SK-N-SH (cell line): Measurements from ENCODE around the gene CHDH. TPM values are rescaled to one million over a fixed set of nuclear protein-coding genes. Genes with fewer than 3 reads are reported as not detected.

ENCODE experiments used
- CTCF ChIA-PET: fragments of 300-600, 350-600 bp; formaldehyde crosslinking; extraction: SDS; loops from one replicate; lab custom pipeline; 2021; lab: Yijun Ruan, JAX
- POLR2A ChIA-PET: fragments of 350-600 bp; sonication (Branson Sonifier 250); formaldehyde crosslinking; extraction: SDS; loops from one replicate; lab custom pipeline; 2020; ENCODE audit warnings: antibody characterized with exemption, inconsistent platforms; lab: Yijun Ruan, JAX
- DNase-seq: peaks from one replicate; pipeline ENCODE4 v3.0.0; 2012
- H2AFZ ChIP-seq: fragments of 200-600 bp; sonication (generic); 2 replicates; pipeline ENCODE4 v1.8.1; 2016; ENCODE audit warnings: antibody characterized with exemption, mild to moderate bottlenecking, low read depth
- H3F3A ChIP-seq: fragments of 200-600 bp; sonication (generic); replicated peaks from 2 replicates; pipeline ENCODE3; 2016; ENCODE audit warnings: antibody characterized with exemption, mild to moderate bottlenecking; ENCODE audit not compliant: insufficient read depth
- H3K27ac ChIP-seq, 2 experiments: fragments of 200-500 bp in 1 of 2; fragments of 200-600 bp in 1 of 2; sonication (Bioruptor generic) in 1 of 2; sonication (generic), shearing (Covaris generic) in 1 of 2; 2 replicates each; pipeline versions ENCODE4 v1.5.1 to v1.6.1; 2014 to 2016; ENCODE audit warnings: low read depth in 2 of 2, inconsistent platforms in 1 of 2, low read length in 1 of 2, mild to moderate bottlenecking in 1 of 2, mixed read lengths in 1 of 2
- H3K27me3 ChIP-seq: fragments of 200-600 bp; sonication (generic), shearing (Covaris generic); 2 replicates; pipeline ENCODE4 v1.6.1; 2016; ENCODE audit warnings: mixed run types; ENCODE audit not compliant: insufficient read depth
- H3K36me3 ChIP-seq, 2 experiments: fragments of 200-500 bp in 1 of 2; fragments of 200-600 bp in 1 of 2; sonication (Bioruptor generic) in 1 of 2; sonication (generic) in 1 of 2; replicated peaks in 1 of 2; 2 replicates each; pipeline versions ENCODE3 to v1.5.1; 2014 to 2016; ENCODE audit warnings: low read length in 1 of 2, mild to moderate bottlenecking in 1 of 2; ENCODE audit not compliant: insufficient read depth in 2 of 2, control insufficient read depth in 1 of 2
- H3K4me1 ChIP-seq, 2 experiments: fragments of 200-500 bp in 1 of 2; fragments of 200-600 bp in 1 of 2; sonication (Bioruptor generic) in 1 of 2; sonication (generic), shearing (Covaris generic) in 1 of 2; 2 replicates each; pipeline versions ENCODE4 v1.5.1 to v1.6.1; 2014 to 2016; ENCODE audit warnings: low read depth in 1 of 2, low read length in 1 of 2, mixed run types in 1 of 2; ENCODE audit not compliant: insufficient read depth in 2 of 2, control insufficient read depth in 1 of 2
- H3K4me2 ChIP-seq: fragments of 200-600 bp; sonication (generic), shearing (Covaris generic); 2 replicates; pipeline ENCODE4 v1.6.1; 2017; ENCODE audit warnings: mixed run types
- H3K4me3 ChIP-seq, 2 experiments: fragments of 200-500 bp in 1 of 2; fragments of 200-600 bp in 1 of 2; sonication (Bioruptor generic) in 1 of 2; sonication (generic), shearing (Covaris generic) in 1 of 2; 2 replicates each; pipeline versions ENCODE4 v1.5.1 to v1.8.1; 2014 to 2016; ENCODE audit warnings: low read depth in 2 of 2, inconsistent platforms in 1 of 2, low read length in 1 of 2, mild to moderate bottlenecking in 1 of 2, mixed read lengths in 1 of 2, moderate library complexity in 1 of 2
- H3K79me2 ChIP-seq: fragments of 200-600 bp; sonication (generic); 2 replicates; pipeline ENCODE4 v1.8.1; 2017; ENCODE audit warnings: mild to moderate bottlenecking; ENCODE audit not compliant: insufficient read depth
- H3K9ac ChIP-seq: fragments of 200-600 bp; sonication (generic); 2 replicates; pipeline ENCODE4 v1.6.1; 2017; ENCODE audit warnings: mixed run types
- H3K9me2 ChIP-seq: fragments of 200-600 bp; sonication (generic); 2 replicates; pipeline ENCODE4 v1.6.1; 2017; ENCODE audit warnings: mixed run types
- H3K9me3 ChIP-seq: fragments of 200-600 bp; sonication (generic); 2 replicates; pipeline ENCODE4 v1.6.1; 2017; ENCODE audit warnings: mixed run types, mild to moderate bottlenecking, moderate library complexity
- H4K20me1 ChIP-seq: fragments of 200-600 bp; sonication (generic); 2 replicates; pipeline ENCODE4 v1.6.1; 2017; ENCODE audit warnings: mild to moderate bottlenecking, mixed run types; ENCODE audit not compliant: insufficient read depth
- CTCF ChIP-seq: fragments of 200-600 bp; sonication (generic); IDR thresholded peaks from 2 replicates; pipeline ENCODE4 v1.6.1; 2017; ENCODE audit warnings: antibody characterized with exemption, mild to moderate bottlenecking, moderate library complexity
- EZH2phosphoT487 ChIP-seq: fragments of 200-600 bp; sonication (generic); IDR thresholded peaks from 2 replicates; pipeline ENCODE4 v1.6.1; 2017; ENCODE audit warnings: low read depth, mixed run types, mild to moderate bottlenecking, antibody characterized with exemption, moderate library complexity, borderline replicate concordance
- FOSL2 ChIP-seq: IDR thresholded peaks from 2 replicates; pipeline ENCODE4 v1.4.0; 2012; ENCODE audit warnings: low read depth, mild to moderate bottlenecking, moderate library complexity, borderline replicate concordance
- FOXJ3 ChIP-seq: sonication (generic); formaldehyde crosslinking; IDR thresholded peaks from 2 replicates; pipeline ENCODE4 v1.5.1; 2020; ENCODE audit warnings: mild to moderate bottlenecking, missing genetic modification reagents
- GABPA ChIP-seq: IDR thresholded peaks from 2 replicates; pipeline ENCODE4 v1.4.0; 2012; ENCODE audit warnings: low read depth, mild to moderate bottlenecking
- GATA2 ChIP-seq: sonication (generic); formaldehyde crosslinking; IDR thresholded peaks from 2 replicates; pipeline ENCODE4 v1.5.0; 2020; ENCODE audit warnings: mild to moderate bottlenecking, missing genetic modification reagents
- NRF1 ChIP-seq: IDR thresholded peaks from 2 replicates; pipeline ENCODE4 v1.6.1; 2012; ENCODE audit warnings: low read depth, mild to moderate bottlenecking, low read length
- PBX3 ChIP-seq: IDR thresholded peaks from 2 replicates; pipeline ENCODE4; 2012
- RCOR1 ChIP-seq: fragments of 150-350 bp; IDR thresholded peaks from 2 replicates; pipeline ENCODE4 v1.6.1; 2017; ENCODE audit warnings: antibody characterized with exemption, low read length
- SMC3 ChIP-seq: IDR thresholded peaks from 2 replicates; pipeline ENCODE4 v1.6.1; 2012; ENCODE audit warnings: low read depth, low read length, improper control_type of control experiment
- ZBTB33 ChIP-seq: IDR thresholded peaks from 2 replicates; pipeline ENCODE4 v1.4.0; 2012; ENCODE audit warnings: low read depth, borderline replicate concordance
- WGBS: methylation state at CpG from one replicate; pipeline ENCODE4 v1.1.6; 2017; ENCODE audit warnings: low lambda C conversion rate; 5-methylcytosine and 5-hydroxymethylcytosine counted together
- polyA plus RNA-seq, 3 experiments: library from polyadenylated mRNA; depleted of rRNA; stranded (reverse); fragments of >200 nt; gene quantifications; 2 replicates each; pipeline ENCODE4 v1.2.3, GENCODE V29; 2012

CHDH gene
- polyA plus RNA-seq, 1 of the 3 experiments (the other 2 are of a cell fraction), result 0.33 TPM

- no peak for TF ChIP-seq ZBTB33
Observed at GRCh38 chr3:53835257-53835656, 11.0 kb downstream of the CHDH start (continued).

- ChIA-PET CTCF (no interaction called here), POLR2A (no interaction called here)
- no peak for DNase-seq
- no peaks in the 10 kb centered on the region for H3K9me3 ChIP-seq
- peaks cover 0 to 7% of the 10 kb centered on the region in 2 experiments; a peak in 1 of 4 replicates for H3K4me1 ChIP-seq
- no peak overlapping the region for H3K27ac ChIP-seq
- no peak overlapping the region for H3K9ac ChIP-seq
- H3K9me2 ChIP-seq, result no peaks in the 10 kb centered on the region
- TF ChIP-seq NRF1, result no peak
- no peak for TF ChIP-seq PBX3
- no peak for TF ChIP-seq GABPA
- no peak for TF ChIP-seq FOSL2
- no peak for TF ChIP-seq GATA2 (CRISPR knock-in tag)
- no peak for TF ChIP-seq CTCF
- TF ChIP-seq SMC3, result no peak
- no peak for TF ChIP-seq EZH2phosphoT487
- TF ChIP-seq FOXJ3 (CRISPR knock-in tag), result no peak
- TF ChIP-seq RCOR1, result no peak
- WGBS, result 68% methylated on average over 5 of the region's 6 CpGs
- H3F3A ChIP-seq, result no peaks in the 10 kb centered on the region
- no peak overlapping the region for H2AFZ ChIP-seq
- H3K4me2 ChIP-seq, result no peak overlapping the region
- no peaks in the 10 kb centered on the region for H3K27me3 ChIP-seq
- no peaks in the 10 kb centered on the region for H4K20me1 ChIP-seq
- no peaks in the 10 kb centered on the region for H3K36me3 ChIP-seq
- H3K4me3 ChIP-seq, result no peak overlapping the region
- H3K79me2 ChIP-seq, result no peaks in the 10 kb centered on the region
Observed at GRCh38 chr3:53834429-53835095, 11.7 kb downstream of the CHDH start.
